Heart left ventricle (tissue), 16 donors: ENCODE data around the gene DHRS1. TPM values are rescaled to one million over a fixed set of nuclear protein-coding genes. Genes with fewer than 3 reads are reported as not detected.

Experiments used
- ATAC-seq, 4 donors: fragments of 200-7000 bp; cut with Tn5 transposase; one replicate each; pipeline ENCODE4 v1.9.1; 2020 to 2022; ENCODE audit warnings: moderate library complexity in 4 of 4, mild to moderate bottlenecking in 3 of 4, moderate number of reproducible peaks in 1 of 4
- DNase-seq, 5 donors: peaks; one replicate each; pipeline ENCODE4 v3.0.0-alpha.2; 2020
- H3K27ac ChIP-seq, 12 donors: fragments of 200-600 bp; sonication (generic) in 4 of 12; one replicate each; pipeline versions ENCODE4 v1.5.0 to v1.8.0; 2016 to 2022; ENCODE audit warnings: mild to moderate bottlenecking in 2 of 12
- H3K27me3 ChIP-seq, 9 donors: fragments of 200-600 bp; sonication (generic) in 2 of 9; one replicate each; pipeline versions ENCODE4 v1.5.1 to v1.8.0; 2016 to 2022; ENCODE audit warnings: mild to moderate bottlenecking in 3 of 9
- H3K36me3 ChIP-seq, 9 donors: fragments of 200-600 bp; sonication (generic) in 2 of 9; one replicate each; pipeline versions ENCODE4 v1.5.0 to v1.8.0; 2018 to 2022; ENCODE audit warnings: mild to moderate bottlenecking in 2 of 9
- H3K4me1 ChIP-seq, 12 donors: fragments of 200-600 bp; sonication (generic) in 4 of 12; one replicate each; pipeline versions ENCODE4 v1.5.0 to v1.8.0; 2016 to 2022; ENCODE audit warnings: mild to moderate bottlenecking in 3 of 12
- H3K4me3 ChIP-seq, 12 donors: fragments of 200-600 bp; sonication (generic) in 4 of 12; one replicate each; pipeline versions ENCODE4 v1.5.0 to v1.8.0; 2017 to 2022; ENCODE audit warnings: mild to moderate bottlenecking in 9 of 12, moderate library complexity in 4 of 12
- H3K9me3 ChIP-seq, 12 donors: fragments of 200-600 bp; sonication (generic) in 4 of 12; one replicate each; pipeline versions ENCODE4 v1.5.0 to v1.8.0; 2016 to 2022; ENCODE audit warnings: mild to moderate bottlenecking in 1 of 12
- POLR2A ChIP-seq, 2 donors: fragments of 450-650 bp; IDR thresholded peaks; one replicate each; pipeline ENCODE4 v1.6.1; 2017; ENCODE audit warnings: antibody characterized with exemption in 2 of 2, mild to moderate bottlenecking in 2 of 2, moderate library complexity in 2 of 2
- WGBS, 4 donors: extraction: QIAGEN DNeasy Blood & Tissue Kit in 2 of 4; methylation state at CpG; one replicate each; pipeline versions ENCODE4 v1.1.5 to v1.1.7; 2013 to 2018; 5-methylcytosine and 5-hydroxymethylcytosine counted together
- intact Hi-C, 10 donors: fragments of 100-400 bp; cut with DNase I; formaldehyde crosslinking; loops; one replicate each; pipeline versions ENCODE4 v1.11.1 to v1.14.2; 2022
- polyA plus RNA-seq, 2 donors: library from polyadenylated mRNA; stranded (reverse); fragments of 200-250 nt; gene quantifications; one replicate each; pipeline ENCODE4 v1.2.3, GENCODE V29; 2013
- total RNA-seq, 9 donors: library from RNA; depleted of rRNA in 2 of 9; stranded (reverse); fragments of >200 nt in 2 of 9; fragmentation: NEBNext Ultra II Directional in 3 of 9; extraction: Animal tissue kit (Norgen Biotek cat#: 25700) in 3 of 9; gene quantifications; one replicate each; pipeline versions ENCODE4 v1.1.0 to v1.2.4, GENCODE V29; 2016 to 2023
- TF ChIP-seq, protein P1 (sequence below), 12 donors: fragments of 200-600 bp; sonication (generic) in 4 of 12; IDR thresholded peaks; one replicate each; pipeline versions ENCODE4 v1.5.0 to v1.8.0; 2018 to 2022; ENCODE audit warnings: antibody characterized with exemption in 12 of 12, mild to moderate bottlenecking in 5 of 12
- donor health status: ischemic (EF 13 %, LVEDD 7.1; RV severe dilation, severe dysfunction).
- donor health status: healthy with polysubstance abuse.
- donor health status: DM: no; HTN: yes; CAD: no.
- donor health status: DM: no; HTN: no; CAD: no.
- donor health status: ischemic (EF 25% LVEDD 6.9; RV normal size, moderate dysfunction).
- donor health status: ischemic (EF 25% LVEDD 5.7; RV mildly dilated, moderate dysfunction).
- donor health status: healthy.
- donor health status: DM: yes; HTN: yes; CAD: no.
- donor health status: ischemic (EF 35%, LVEDD 5.7; RV mildly dilated, moderate dysfunction).
- donor health status: nonischemic (EF 11% LVEDD 7.7; RV severe dilation, severe dysfunction).
- donor health status: DM: yes; HTN: yes; CAD: no.
- donor health status: PGD.
- donor health status: ischemic (EF 29% LVEDD 5.4; RV normal size, mild dysfunction).
- donor health status: nonischemic (EF 23%, LVEDD 6.1; RV moderate dilation, normal function).

Gene DHRS1
- total and polyA plus RNA-seq, 11 donors = 5.5 to 18.1 (median 10.7) TPM

DNA sequence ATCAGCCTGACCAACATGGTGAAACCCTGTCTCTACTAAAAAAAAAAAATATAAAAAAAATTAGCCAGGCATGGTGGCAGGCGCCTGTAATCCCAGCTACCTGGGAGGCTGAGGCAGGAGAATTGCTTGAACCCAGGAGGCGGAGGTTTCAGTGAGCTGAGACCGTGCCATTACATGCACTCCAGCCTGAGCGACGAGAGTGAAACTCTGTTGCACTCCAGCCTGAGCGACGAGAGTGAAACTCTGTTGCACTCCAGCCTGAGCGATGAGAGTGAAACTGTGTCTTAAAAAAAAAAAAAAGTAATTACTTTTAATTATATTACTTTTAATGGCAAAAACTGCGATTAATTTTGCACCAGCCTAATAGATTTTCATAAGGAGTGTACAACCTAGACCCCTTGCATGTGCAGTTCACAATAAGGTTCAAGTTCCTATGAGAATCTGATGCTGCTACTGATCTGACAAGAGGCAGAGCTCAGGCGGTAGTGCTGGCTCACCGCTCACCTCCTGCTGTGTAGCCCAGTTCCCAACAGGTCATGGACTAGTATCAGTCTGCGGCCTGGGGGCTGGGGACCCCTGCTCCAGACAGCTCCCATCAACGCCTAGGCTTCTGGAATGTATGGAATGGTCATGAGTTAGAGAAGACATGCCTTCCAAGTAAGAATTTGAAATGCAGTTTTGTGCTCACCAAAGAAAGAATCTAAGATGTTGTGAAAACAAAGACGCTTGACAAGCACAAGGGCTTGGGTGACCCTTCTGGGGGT lies 21.8 kb upstream of the DHRS1 start:
- WGBS, 4 donors = 86 to 89% (median 87%) methylated on average over 14 of the region's 14 CpGs
- intact Hi-C loops = no loop called here

DNA sequence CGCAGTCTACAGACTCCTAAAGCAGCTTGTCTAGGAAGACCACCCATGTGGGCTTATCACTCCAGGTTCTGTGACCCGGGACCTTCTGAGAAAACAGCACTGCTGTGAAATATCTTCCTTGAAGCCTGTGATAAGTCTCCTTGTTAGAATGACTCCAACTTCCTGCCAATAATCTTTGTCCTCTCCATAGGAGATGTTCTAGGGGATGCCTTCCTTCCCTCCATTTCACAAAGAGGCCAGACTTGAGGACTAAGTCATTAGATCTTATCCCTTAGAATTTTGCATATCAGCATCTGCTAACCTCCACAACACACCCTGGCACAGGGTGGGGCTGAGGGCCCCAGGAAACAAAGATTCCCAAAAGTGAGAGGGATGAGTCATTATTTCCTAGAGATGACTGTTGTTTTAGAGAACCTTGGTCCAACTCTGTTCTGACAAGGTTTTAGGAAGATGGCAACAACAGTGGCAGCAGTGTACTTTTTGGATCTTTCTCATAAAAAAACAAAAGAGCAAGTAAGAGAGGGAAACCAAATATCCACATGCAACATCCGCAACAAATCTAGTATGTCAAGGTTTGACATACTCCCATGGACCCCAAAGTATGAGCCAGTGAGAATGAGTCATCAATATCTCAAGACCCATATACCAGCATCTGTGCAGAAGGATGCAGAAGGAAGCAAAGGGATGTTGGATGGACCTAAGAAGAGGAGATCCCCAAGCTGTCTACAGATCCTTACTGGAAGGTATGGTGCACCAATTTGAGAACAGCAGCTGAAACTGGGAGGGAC lies 17.8 kb upstream of the DHRS1 start:
- peak overlapping the region in 1 of 12 donors; percentile 91 for H3K27ac ChIP-seq

More for the DNA sequence above, 21.8 kb upstream of the DHRS1 start:
- peaks cover 0 to 51% (median 29%) of the 10 kb centered on the region in 9 donors for H3K36me3 ChIP-seq
- TF ChIP-seq POLR2A (IDR thresholded peaks at IDR 0.05) = no peak
- TF ChIP-seq, protein P1, sequence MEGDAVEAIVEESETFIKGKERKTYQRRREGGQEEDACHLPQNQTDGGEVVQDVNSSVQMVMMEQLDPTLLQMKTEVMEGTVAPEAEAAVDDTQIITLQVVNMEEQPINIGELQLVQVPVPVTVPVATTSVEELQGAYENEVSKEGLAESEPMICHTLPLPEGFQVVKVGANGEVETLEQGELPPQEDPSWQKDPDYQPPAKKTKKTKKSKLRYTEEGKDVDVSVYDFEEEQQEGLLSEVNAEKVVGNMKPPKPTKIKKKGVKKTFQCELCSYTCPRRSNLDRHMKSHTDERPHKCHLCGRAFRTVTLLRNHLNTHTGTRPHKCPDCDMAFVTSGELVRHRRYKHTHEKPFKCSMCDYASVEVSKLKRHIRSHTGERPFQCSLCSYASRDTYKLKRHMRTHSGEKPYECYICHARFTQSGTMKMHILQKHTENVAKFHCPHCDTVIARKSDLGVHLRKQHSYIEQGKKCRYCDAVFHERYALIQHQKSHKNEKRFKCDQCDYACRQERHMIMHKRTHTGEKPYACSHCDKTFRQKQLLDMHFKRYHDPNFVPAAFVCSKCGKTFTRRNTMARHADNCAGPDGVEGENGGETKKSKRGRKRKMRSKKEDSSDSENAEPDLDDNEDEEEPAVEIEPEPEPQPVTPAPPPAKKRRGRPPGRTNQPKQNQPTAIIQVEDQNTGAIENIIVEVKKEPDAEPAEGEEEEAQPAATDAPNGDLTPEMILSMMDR (IDR thresholded peaks at IDR 0.05) = no peak
- no peak overlapping the region for H3K4me3 ChIP-seq
- no peak for ATAC-seq
- DNase-seq = peak in 1 of 5 donors; percentile 19
- H3K4me1 ChIP-seq = peaks cover 0 to 26% (median 8%) of the 10 kb centered on the region in 12 donors
- no peak overlapping the region for H3K27ac ChIP-seq
- H3K9me3 ChIP-seq = no peaks in the 10 kb centered on the region
- H3K27me3 ChIP-seq = peaks cover 0 to 27% (median 3%) of the 10 kb centered on the region in 9 donors

DNA sequence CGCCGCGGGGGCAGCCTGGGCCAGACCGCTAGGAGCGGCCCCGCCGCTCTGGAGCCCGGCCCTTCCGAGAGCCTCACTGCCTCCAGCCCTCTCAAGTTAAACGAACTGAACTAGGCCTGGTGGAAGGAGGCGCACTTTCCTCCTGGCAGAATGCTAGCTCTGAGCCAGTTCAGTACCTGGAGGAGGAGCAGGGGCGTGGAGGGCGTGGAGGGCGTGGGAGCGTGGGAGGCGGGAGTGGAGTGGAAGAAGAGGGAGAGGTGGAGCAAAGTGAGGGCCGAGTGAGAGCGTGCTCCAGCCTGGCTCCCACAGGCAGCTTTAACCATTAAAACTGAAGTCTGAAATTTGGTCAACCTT lies 17.0 kb upstream of the DHRS1 start:
- Histone ChIP-seq H3K4me3 (peak overlapping the region in 7 of 12 donors; percentile 1 to 70 (median 18)), H3K27me3 (peaks cover 0 to 27% (median 6%) of the 10 kb centered on the region in 9 donors), H3K27ac (peak overlapping the region in 9 of 12 donors; percentile 49 to 91 (median 60)), H3K36me3 (peaks cover 0 to 28% (median 10%) of the 10 kb centered on the region in 9 donors), H3K9me3 (no peaks in the 10 kb centered on the region), H3K4me1 (peaks cover 7 to 74% (median 38%) of the 10 kb centered on the region in 12 donors)
- DNase-seq (no peak), ATAC-seq (peak in 1 of 4 donors; percentile 0)
- intact Hi-C loops = no loop called here
- WGBS, 4 donors = 44 to 60% (median 51%) methylated on average over 11 to 18 of the region's 18 CpGs
- TF ChIP-seq POLR2A (IDR thresholded peaks at IDR 0.05) = no peak
- TF ChIP-seq, protein P1 (IDR thresholded peaks at IDR 0.05) = no peak

More for the DNA sequence above, 17.8 kb upstream of the DHRS1 start:
- ATAC-seq (no peak), DNase-seq (peak in 1 of 5 donors; percentile 17)
- TF ChIP-seq POLR2A (IDR thresholded peaks at IDR 0.05) = no peak
- TF ChIP-seq, protein P1 (IDR thresholded peaks at IDR 0.05) = no peak
- Histone ChIP-seq H3K4me1 (peaks cover 7 to 67% (median 30%) of the 10 kb centered on the region in 12 donors), H3K4me3 (no peak overlapping the region), H3K36me3 (peaks cover 0 to 32% (median 14%) of the 10 kb centered on the region in 9 donors), H3K9me3 (no peaks in the 10 kb centered on the region), H3K27me3 (peaks cover 0 to 27% (median 6%) of the 10 kb centered on the region in 9 donors)
- intact Hi-C loops = no loop called here
- WGBS, 4 donors = 80 to 94% (median 82%) methylated on average over 3 of the region's 3 CpGs
